KMS-11 (cell line): Measurements from ENCODE around the gene ST7.

Experiments used
- H2AFZ ChIP-seq: fragments of 200-600 bp; sonication (generic); 2 replicates; pipeline ENCODE4 v1.6.1; 2016; ENCODE audit warnings: antibody characterized with exemption, mixed run types, low read depth
- H3K27ac ChIP-seq: fragments of 200-600 bp; sonication (generic); 2 replicates; pipeline ENCODE4 v1.6.1; 2016; ENCODE audit warnings: mild to moderate bottlenecking, mixed run types
- H3K27me3 ChIP-seq: fragments of 200-600 bp; sonication (generic); 2 replicates; pipeline ENCODE4 v1.6.1; 2017; ENCODE audit warnings: mild to moderate bottlenecking, low read depth, mixed run types, moderate library complexity; ENCODE audit not compliant: insufficient read depth
- H3K36me3 ChIP-seq: fragments of 200-600 bp; sonication (generic); 2 replicates; pipeline ENCODE4 v1.6.1; 2017; ENCODE audit warnings: mild to moderate bottlenecking, mixed run types; ENCODE audit not compliant: insufficient read depth
- H3K4me1 ChIP-seq: fragments of 200-600 bp; sonication (generic); 2 replicates; pipeline ENCODE4 v1.6.1; 2016; ENCODE audit warnings: mild to moderate bottlenecking, low read depth, mixed run types; ENCODE audit not compliant: poor library complexity, severe bottlenecking
- H3K4me2 ChIP-seq: fragments of 200-600 bp; sonication (generic); 2 replicates; pipeline ENCODE4 v1.7.0; 2016; ENCODE audit warnings: mild to moderate bottlenecking, mixed run types
- H3K4me3 ChIP-seq: fragments of 200-600 bp; sonication (generic); IDR thresholded peaks from 2 replicates; pipeline ENCODE4 v1.6.1; 2017; ENCODE audit warnings: low read depth, low read length, mixed read lengths; ENCODE audit not compliant: insufficient read depth
- H3K79me2 ChIP-seq: fragments of 200-600 bp; sonication (generic); 2 replicates; pipeline ENCODE4 v1.6.1; 2016; ENCODE audit warnings: low read depth, mixed run types; ENCODE audit not compliant: insufficient read depth
- H3K9ac ChIP-seq: fragments of 200-600 bp; sonication (generic); 2 replicates; pipeline ENCODE4 v1.6.1; 2016; ENCODE audit warnings: mild to moderate bottlenecking, mixed run types
- H4K20me1 ChIP-seq: fragments of 200-600 bp; sonication (generic); 2 replicates; pipeline ENCODE4 v1.6.1; 2016; ENCODE audit warnings: mild to moderate bottlenecking, mixed run types; ENCODE audit not compliant: insufficient read depth
- CTCF ChIP-seq: fragments of 200-600 bp; sonication (generic); conservative IDR thresholded peaks from 2 replicates; pipeline ENCODE4 v1.6.1; 2017; ENCODE audit warnings: low read depth, mild to moderate bottlenecking, antibody characterized with exemption, low read length, moderate library complexity, mixed read lengths

The ST7 gene

GRCh38 chr7:117193564-117193963, 240.3 kb downstream of the ST7 start:
- no peak for TF ChIP-seq CTCF
- no peaks in the 10 kb centered on the region for H3K27me3 ChIP-seq
- no peak overlapping the region for H3K4me2 ChIP-seq
- no peaks in the 10 kb centered on the region for H3K36me3 ChIP-seq
- no peaks in the 10 kb centered on the region for H3K79me2 ChIP-seq
- H3K4me1 ChIP-seq = peaks cover 12% of the 10 kb centered on the region
- no peak overlapping the region for H3K4me3 ChIP-seq
- no peaks in the 10 kb centered on the region for H4K20me1 ChIP-seq
- no peak overlapping the region for H3K9ac ChIP-seq
- H3K27ac ChIP-seq = no peak overlapping the region
- H2AFZ ChIP-seq = no peak overlapping the region

DNA sequence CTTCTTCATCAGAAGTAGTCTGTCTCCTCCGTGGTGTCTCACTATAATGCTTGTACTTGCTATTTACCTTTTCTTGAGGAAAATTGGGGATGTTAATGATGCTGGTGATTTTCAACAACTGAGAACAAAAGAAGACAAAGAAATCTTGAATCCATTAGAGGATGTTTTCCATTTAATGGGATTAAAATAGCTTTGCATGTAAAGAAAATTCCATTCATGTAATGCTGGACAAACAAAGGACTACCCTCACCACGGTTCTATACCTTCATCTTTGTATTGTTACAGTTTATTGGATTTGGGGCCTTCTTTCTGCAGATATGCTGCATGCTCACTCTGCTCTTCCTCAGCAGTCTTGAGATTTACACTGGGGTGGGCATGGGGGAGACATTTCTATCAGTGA, 241.1 kb downstream of the ST7 start:
- Histone ChIP-seq H3K27ac (no peak overlapping the region), H3K27me3 (no peaks in the 10 kb centered on the region), H3K4me1 (peaks cover 12% of the 10 kb centered on the region), H3K4me3 (no peak overlapping the region), H2AFZ (no peak overlapping the region), H3K36me3 (no peaks in the 10 kb centered on the region), H3K4me2 (no peak overlapping the region), H3K79me2 (no peaks in the 10 kb centered on the region), H4K20me1 (no peaks in the 10 kb centered on the region), H3K9ac (no peak overlapping the region)
- no peak for TF ChIP-seq CTCF

- no peaks in the 10 kb centered on the region for H3K36me3 ChIP-seq
- peaks cover 12% of the 10 kb centered on the region for H3K4me1 ChIP-seq
- H3K27ac ChIP-seq = no peak overlapping the region
- no peaks in the 10 kb centered on the region for H3K27me3 ChIP-seq
- H3K4me2 ChIP-seq = no peak overlapping the region
- H3K9ac ChIP-seq = no peak overlapping the region
- no peak for TF ChIP-seq CTCF
- H2AFZ ChIP-seq = no peak overlapping the region
- no peak overlapping the region for H3K4me3 ChIP-seq
- H3K79me2 ChIP-seq = no peaks in the 10 kb centered on the region
- H4K20me1 ChIP-seq = no peaks in the 10 kb centered on the region
Measured at GRCh38 chr7:117195361-117196029, 242.2 kb downstream of the ST7 start.

- H3K9ac ChIP-seq = no peak overlapping the region
- no peaks in the 10 kb centered on the region for H3K36me3 ChIP-seq
- TF ChIP-seq CTCF = no peak
- H3K27ac ChIP-seq = no peak overlapping the region
- H3K4me3 ChIP-seq = no peak overlapping the region
- H3K4me1 ChIP-seq = no peaks in the 10 kb centered on the region
- H4K20me1 ChIP-seq = no peaks in the 10 kb centered on the region
- H3K27me3 ChIP-seq = no peaks in the 10 kb centered on the region
- no peak overlapping the region for H2AFZ ChIP-seq
- no peaks in the 10 kb centered on the region for H3K79me2 ChIP-seq
- no peak overlapping the region for H3K4me2 ChIP-seq
Measured at GRCh38 chr7:117200132-117200531, 246.8 kb downstream of the ST7 start.
